Inferior parietal cortex (tissue), 1 donor: ENCODE measurements around the gene SDK1.
"Not testable (repeated sequence)": the region's sequence is repeated elsewhere in the genome, so short reads cannot be mapped to it uniquely, and the experiment has no call there.

Experiments used
- DNase-seq: peaks from one replicate; pipeline ENCODE4 v3.0.0-alpha.2; 2016; ENCODE audit errors: extremely low spot score

The SDK1 gene

GRCh38 chr7:4225881-4226523 is 925.0 kb downstream of the SDK1 start:
- no peak for DNase-seq

DNA sequence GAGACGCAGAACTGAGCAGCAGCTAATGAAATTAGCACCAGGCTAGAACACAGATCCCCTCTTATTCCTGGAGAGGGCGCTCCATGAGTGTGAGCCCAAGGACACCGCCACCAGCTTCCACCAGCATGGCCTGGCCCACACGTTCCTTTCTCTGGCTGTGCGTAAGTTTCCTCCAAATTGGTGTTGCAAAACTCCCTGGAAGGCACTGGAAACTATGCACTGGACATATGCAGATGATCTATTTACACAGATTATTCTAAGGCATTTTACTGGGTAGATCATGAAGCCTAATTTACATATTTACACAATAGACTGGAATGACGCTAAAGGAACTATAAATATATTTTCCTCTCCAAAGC is 925.5 kb downstream of the SDK1 start:
- peak; percentile 47 for DNase-seq

DNA sequence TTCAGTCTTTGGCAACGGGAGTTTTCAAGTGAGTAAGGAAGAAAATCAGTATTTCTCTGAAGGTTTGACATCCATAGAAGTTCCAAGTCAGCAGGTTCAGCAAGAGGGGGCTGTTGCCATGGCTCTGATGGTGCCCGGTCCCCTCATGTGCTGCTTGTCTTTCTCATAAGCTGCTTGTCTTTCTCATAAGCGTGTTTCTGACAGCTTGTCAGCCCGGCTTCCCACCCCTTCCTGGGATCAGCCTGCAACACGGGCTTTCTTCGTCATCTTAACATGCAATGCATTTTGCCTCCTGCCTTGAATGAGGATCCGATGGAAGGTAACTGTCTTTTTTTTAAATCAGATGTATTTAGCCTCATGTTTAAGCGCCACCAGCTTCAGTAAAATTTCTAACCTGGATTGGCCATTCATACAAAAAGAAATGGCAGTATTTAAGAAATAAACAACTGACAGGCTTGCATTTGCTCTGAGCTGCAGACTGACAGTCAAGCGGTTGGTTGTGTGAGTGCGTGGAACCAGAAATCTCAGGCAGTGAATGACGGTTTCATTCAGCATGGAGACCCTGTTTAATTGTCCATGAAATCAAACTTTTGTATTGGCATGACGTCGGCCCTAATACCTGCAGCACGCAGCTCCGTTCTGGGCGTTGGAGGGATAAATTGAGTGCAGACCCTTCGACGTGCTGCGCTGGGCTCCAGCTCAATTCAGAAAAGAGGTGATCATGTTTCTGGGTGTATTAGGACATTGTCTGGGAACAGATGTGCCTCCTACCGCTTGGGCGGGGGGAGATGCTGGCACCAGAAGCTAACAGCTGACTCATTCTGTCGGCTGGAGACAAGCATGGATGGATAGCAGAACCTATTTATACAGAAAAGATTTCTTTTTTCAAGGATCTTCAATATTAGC is 926.3 kb downstream of the SDK1 start:
- no peak for DNase-seq

- DNase-seq = no peak
Measured at GRCh38 chr7:4230352-4230751, 929.3 kb downstream of the SDK1 start.

GRCh38 chr7:4233146-4233545 is 932.1 kb downstream of the SDK1 start:
- no peak for DNase-seq

DNA sequence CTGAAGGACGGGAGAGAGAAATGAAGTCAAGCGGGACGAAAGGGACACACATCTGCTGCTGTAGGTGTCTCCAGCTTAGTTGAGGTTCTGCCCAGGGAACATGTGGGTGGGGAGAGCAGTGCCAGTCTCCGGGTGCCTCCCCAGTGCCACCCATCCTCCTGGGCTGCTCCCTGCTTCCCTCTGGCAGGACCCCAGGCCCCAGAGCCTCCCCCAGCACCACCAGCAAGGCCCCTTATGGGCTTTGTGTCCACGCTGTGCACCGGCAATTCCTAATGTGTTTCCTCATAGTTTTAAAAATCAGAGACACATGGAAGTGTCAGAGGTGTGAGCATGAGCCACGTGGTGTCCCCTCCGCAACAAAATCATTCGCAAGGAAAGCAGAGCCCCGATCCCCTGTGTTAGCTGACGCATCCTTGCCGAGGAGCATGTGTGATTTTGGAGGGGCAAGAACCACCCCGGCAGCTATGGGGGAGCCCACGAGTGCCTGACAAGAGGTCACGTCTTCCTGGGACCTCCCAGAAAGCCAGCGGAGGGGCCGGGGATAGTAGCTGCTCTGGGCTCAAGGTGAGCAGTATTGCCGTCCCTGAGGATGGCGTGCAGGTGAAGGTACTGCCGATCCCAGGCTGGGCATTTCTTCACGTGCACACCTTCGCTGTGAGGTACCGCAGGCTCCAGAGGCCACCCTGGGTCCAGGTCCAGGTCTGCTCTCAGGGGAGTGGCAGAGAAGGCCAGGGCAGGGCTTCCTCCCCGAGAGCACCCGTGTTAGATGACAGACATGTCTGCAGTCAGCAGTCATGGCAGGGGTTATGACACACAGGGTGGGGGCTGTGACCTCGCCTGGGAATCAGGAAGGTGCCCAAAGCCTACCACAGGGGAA is 932.8 kb downstream of the SDK1 start:
- no peak for DNase-seq

GRCh38 chr7:4234498-4234855 is 933.4 kb downstream of the SDK1 start:
- DNase-seq = no peak

DNA sequence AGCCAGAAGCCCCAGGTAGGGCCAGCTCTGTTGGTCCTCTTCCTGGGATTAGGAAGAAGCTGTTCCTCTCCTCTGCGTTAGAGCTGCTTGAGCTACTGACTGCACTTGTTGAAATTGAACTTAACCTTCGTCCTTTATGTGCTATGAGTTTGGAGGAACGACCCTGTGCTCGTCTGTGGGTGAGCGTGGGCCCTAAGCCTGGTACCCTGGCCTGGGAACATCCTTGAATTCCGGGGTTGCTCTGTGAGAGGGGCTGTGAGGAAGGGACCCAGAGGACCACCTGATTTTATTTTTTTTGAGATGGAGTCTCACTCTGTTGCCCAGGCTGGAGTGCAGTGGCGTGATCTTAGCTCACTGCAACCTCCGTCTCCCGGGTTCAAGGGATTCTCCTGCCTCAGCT is 933.8 kb downstream of the SDK1 start:
- DNase-seq = no peak

DNA sequence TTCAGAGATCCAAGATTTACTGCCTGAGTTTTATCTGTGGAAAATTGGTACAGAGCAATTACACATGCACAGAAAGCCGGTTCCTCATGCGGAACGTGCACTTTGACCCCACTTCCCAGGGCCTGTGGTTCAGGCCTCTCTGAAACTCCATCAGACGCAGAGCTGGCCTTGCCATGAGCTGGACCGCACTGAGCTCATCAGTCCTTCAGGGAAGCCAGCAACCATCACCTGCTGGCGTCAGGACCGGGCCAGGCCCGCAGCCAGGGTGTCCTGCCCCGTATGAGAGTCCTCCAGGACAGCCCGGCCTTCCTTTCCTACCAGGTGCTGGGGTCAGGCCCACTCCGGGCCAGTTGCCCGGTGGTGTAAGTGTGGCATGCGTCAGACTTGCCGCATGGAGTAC is 934.5 kb downstream of the SDK1 start:
- DNase-seq = no peak

DNA sequence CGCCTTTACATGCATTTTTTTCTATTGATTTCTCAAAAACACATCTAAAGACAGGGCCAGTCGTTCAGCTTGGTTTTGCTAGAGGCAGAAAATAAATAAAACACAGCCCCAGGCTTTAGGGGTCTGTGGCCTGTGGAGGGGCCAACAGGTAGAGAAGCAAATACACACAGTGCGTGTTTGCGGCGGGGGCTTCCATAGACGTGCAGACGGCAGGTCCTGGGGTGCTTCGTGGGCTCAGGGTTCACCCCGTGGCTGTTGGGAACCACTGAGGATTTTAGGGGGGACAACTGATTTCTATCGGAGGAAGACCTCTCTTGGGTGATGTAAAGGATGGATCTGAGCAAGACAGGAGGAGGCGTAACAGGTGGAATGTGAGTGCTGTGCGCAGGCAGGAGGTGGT is 935.3 kb downstream of the SDK1 start:
- DNase-seq = no peak

DNA sequence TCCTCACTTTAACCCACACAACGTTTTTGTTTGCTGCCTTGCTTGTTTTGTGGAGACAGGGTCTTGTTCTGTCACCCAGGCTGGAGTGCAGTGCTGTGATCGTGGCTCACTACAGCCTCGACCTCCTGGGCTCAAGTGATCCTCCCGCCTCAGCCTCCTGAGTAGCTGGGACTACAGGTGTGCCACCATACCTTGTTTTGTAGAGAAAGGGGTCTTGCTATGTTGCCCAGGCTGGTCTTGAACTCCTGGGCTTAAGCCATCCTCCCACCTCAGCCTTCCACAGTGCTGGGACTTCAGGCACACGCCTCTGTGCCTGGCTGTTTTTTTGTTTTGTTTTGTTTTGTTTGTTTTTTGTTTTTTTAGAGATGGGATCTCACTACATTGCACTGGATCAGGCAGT is 935.8 kb downstream of the SDK1 start:
- not testable (repeated sequence) for DNase-seq

DNA sequence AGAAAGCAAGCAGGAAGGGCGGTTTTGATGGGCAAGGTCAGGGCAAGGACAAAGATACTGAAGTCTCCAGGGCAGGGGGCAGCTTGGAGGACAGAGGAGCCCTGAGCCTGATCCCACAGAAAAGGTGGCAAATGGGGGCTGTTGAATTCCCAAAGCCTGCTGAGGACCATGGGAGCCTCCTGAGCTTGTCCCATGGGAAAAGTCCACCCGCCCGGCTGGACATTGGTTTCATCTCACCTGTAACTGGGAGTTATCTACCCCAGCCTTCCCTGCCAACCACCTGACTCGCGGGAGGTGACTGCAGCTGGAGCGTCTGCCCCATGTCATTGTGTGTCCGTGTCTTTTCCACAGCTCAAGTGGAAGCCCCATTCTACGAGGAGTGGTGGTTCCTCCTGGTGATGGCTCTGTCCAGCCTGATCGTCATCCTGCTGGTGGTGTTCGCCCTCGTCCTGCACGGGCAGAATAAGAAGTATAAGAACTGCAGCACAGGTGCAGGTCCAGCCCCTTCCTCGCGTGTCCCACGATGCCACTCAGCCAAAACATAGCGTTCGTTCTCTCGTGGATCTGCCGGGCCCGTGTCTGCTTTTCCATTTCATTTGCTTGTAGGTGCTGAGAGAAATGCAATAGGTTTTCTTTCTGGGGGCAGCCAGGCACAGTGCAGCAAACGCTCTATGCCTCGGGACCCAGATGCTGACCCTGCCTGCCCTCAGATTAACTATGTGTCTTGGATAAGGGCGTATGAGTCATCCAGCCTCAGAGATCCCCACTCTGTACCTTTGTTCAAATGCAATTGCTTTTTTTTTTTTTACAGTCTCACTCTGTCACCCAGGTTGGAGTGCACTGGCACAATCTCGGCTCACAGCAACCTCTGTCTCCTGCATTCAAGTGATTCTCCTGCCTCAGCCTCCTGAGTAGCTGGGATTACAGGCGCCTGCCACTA is 936.5 kb downstream of the SDK1 start:
- DNase-seq = no peak

GRCh38 chr7:4238861-4239260 is 937.8 kb downstream of the SDK1 start:
- no peak for DNase-seq

- DNase-seq = no peak
Measured at GRCh38 chr7:4240042-4240441, 939.0 kb downstream of the SDK1 start.

- DNase-seq = no peak
Measured at GRCh38 chr7:4240520-4241303, 939.7 kb downstream of the SDK1 start.

DNA sequence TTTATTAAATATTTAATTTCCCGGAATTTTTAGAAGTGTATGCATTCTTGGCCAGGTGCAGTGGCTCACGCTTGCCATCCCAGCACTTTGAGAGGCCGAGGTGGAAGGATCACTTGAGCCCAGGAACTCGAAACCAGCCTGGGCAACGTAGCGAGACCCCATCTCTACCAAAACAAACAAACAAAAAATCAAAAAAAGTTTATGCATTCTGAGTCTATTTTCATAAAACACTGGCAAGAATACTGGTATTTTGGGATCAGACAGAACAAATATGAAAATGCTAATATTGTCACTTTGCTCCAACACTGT is 940.2 kb downstream of the SDK1 start:
- no peak for DNase-seq

GRCh38 chr7:4241791-4242190 is 940.7 kb downstream of the SDK1 start:
- no peak for DNase-seq

DNA sequence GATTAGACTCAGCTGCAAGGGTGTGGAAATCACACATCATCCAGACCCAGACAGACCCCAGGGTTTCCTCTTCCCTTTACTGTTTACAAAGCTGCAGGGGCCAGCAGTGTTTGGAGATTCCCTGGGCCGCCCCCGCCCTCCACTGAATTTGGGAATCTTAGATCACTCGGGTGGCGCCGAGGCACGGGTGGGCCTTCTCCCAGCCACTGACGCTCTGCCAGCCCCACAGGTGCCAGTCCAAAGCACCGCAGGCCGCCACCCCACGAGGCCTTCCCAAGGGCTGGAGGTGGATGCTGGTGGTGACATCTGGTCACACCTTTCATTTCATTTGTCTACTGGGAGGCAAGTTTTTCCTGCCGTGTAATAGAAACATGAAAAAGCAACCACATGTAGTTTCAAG is 941.7 kb downstream of the SDK1 start:
- no peak for DNase-seq

GRCh38 chr7:4244041-4244440 is 943.0 kb downstream of the SDK1 start:
- no peak for DNase-seq

DNA sequence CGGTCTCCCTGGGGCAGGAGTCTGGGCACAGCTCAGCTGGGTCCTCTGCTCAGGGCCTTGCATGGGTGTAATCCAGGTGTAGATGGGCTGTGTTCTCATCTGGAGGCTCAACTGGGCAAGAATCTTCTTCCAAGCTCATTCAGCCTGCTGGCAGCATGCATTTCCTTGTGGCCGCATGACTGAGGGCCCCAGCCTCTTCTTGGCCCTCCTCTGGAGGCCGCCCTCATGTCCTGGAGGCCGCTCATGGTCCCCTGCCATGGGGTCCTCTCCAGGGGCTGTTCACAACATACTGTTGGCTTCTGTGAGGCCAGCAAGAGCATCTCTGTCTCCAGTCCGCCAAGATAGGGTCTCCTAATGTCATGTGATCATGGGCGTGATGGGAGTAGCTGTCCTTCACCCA is 943.6 kb downstream of the SDK1 start:
- DNase-seq = no peak
